Activated naive CD4-positive, alpha-beta T cell treated with Interleukin-2 at 50 U/mL for 16 hours (primary cell): ENCODE measurements around the gene SLC44A3.

ENCODE experiments used
- DNase-seq: peaks from one replicate; pipeline ENCODE4 v3.0.0-alpha.2; 2020

SLC44A3 gene

GRCh38 chr1:94875794-94876193 lies 55.6 kb downstream of the SLC44A3 start:
- no peak for DNase-seq

DNA sequence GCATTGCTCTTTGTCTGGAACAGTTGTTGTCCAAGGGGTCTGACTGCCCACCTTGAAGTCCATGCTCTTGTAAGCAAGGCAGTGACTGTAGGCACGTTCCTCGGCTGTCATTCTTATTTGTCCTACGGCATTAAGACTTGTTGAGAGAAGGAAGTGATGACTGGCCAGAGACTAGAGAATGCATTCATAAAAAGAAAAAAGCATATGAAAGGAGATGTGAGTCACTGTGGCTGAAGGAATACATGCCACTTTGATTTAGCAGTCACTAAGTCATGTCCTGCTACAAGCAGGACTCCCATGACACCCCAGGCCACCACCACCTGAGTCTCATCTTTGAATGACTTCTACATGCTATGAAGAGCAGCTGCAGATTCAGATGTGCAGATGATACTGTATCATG lies 56.2 kb downstream of the SLC44A3 start:
- DNase-seq = no peak

GRCh38 chr1:94878329-94878728 lies 58.2 kb downstream of the SLC44A3 start:
- DNase-seq = no peak

GRCh38 chr1:94883691-94884090 lies 63.5 kb downstream of the SLC44A3 start:
- DNase-seq = no peak

DNA sequence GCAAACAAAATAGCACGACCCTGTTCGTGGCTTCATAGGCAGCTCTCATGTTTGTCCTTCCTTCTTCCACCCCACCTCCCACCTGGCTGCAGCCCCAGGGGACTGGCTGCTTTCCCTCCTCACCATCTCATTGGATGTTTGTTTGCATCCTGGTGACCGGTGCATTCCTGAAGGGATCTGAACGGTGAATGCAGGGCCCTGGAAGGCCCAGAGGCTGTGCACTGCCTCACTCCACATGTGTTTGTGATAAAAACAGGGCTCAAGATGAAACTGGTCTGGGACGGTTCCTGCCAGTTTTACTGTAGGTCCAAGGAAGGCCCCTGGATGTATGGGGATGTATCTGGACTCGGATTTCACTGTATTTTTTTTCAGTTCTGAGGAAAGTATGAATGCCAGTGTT lies 63.9 kb downstream of the SLC44A3 start:
- no peak for DNase-seq

DNA sequence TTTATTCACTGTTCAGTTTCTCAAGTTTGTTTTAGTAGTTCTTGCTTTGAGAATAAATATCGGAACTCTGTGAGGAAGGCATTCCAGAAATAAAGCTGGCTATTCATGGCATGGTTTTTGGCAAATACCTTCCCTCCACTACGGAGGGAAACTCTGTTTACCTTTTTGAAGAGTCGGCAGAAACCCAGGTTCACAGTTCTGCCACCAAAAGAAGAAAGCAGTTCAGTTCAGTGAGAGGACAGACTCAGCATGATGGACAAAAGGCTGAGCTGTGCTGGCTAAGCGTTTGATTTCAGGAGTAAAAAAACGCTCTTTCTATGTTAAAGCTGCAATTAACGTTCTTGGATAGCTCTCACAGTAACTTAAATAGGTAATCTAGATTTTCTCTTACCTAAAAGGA lies 64.3 kb downstream of the SLC44A3 start:
- no peak for DNase-seq

- no peak for DNase-seq
These were observed 66.2 kb downstream of the SLC44A3 start for GRCh38 chr1:94886361-94886760.

DNA sequence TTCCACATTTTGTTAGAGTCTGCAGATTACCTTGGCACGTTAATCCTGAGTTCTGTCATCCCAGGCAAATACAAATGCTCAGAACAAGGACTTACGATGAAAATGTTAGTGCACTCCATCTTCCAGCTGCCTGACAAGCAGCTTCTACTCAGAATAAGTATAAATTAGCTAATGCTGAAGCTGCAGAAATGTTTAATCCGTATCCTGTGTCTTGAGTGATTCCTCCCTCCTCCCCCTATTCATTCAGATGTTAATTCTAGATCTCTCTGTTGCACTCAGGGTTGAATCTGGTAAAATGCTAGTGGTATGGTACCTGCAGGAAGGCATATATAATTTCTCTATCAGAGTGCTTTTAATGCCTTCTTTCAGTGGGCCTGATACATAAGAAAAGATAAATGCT lies 66.9 kb downstream of the SLC44A3 start:
- DNase-seq = no peak

GRCh38 chr1:94887603-94888171 lies 67.5 kb downstream of the SLC44A3 start:
- DNase-seq = no peak

GRCh38 chr1:94888201-94888600 lies 68.0 kb downstream of the SLC44A3 start:
- DNase-seq = no peak

GRCh38 chr1:94892604-94893254 lies 72.6 kb downstream of the SLC44A3 start:
- no peak for DNase-seq

GRCh38 chr1:94894630-94895029 lies 74.5 kb downstream of the SLC44A3 start:
- DNase-seq = no peak

DNA sequence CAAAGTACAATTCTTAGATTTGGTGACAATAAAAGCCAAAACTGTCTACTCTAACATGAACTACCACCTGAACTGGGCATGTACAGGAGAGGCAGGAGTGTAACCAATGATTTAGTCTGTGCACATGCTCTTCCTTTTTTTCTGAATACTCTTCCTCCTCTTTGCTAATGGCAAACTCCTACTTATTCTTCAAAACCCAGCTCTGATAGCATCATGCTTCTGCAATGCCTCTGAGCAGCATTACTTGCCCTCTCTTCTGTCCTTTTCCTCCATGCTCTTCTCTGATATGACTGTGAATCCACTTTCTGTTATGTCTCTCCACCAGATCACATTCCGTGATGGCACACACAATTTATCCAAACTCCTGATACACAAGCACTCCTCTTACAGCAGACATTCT lies 75.4 kb downstream of the SLC44A3 start:
- no peak for DNase-seq

DNA sequence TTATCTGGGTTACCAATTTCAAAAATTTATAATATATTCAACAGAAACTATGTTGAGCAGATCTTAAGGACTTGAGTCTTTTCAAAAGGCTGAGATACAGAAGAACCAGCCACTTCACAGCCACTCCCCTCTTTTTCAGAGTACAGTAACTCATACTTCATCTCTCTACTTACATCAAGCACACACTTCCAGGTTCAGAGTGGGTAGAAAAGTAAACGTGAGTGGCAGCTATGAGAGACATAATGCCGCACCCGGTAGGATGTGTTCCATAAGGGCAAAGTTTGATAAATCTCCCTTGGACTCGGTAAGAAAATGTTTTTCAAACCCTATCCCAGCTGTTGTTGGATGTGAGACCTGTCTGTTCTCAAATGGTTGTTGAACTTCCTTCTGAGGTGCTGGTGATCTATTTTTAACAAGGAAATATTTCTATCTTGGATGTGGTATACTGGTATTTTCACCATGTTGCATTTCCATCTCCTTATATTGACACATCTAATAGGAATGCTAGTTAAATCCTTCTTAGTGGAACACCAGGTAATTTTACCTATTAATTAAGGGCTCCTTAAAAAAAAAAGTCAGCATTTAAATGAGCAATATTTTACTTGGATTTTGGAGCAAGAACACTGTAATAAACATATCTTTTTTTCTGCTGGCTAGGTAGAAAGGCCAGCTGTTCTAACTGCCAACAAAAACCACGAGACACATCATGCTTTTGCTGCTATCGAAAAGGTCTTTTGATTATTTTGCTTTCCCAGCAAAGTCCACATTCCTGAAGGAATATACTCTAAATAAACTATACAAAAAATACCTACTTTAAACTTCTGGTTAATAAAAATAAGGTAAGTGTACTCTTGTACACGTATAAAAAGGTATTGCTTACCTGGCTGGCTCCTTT lies 78.6 kb downstream of the SLC44A3 start:
- DNase-seq = no peak

DNA sequence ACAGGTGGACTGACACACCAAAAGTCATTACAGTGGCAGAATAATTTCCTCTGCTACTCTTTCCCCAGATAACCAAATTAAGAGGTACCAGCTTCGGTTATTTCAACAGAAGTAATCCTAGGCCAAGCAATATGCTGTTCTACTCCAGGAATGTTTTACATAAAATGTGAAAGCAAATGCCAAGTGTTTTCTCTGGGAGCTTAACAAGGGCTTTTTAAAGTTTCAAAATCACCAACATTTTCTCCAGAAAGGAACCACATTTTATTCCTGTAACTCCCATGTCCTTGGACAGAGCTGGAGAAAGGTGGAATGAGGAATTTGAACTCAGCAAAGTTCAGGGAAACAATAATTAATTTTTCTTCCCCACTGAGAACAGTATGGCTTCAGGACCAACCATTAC lies 79.6 kb downstream of the SLC44A3 start:
- DNase-seq = no peak

DNA sequence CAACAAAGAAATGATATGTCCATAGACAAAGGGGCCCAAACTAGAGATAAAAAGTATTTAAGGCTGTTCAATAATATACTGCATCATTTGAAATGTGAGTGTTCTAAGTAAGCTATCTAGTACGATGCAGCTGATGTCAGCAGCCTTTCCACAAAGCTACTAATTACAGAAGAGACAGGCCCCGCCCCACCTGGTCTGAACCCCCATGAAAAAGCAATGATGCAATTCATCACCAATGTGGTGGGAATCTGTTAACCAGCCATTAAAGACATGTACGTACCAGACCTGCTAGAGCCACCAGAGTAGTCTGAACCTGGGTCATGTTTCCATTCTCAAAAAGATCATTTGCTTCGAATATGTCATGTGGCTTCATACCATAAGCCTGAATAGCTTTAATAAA lies 81.7 kb downstream of the SLC44A3 start:
- no peak for DNase-seq

DNA sequence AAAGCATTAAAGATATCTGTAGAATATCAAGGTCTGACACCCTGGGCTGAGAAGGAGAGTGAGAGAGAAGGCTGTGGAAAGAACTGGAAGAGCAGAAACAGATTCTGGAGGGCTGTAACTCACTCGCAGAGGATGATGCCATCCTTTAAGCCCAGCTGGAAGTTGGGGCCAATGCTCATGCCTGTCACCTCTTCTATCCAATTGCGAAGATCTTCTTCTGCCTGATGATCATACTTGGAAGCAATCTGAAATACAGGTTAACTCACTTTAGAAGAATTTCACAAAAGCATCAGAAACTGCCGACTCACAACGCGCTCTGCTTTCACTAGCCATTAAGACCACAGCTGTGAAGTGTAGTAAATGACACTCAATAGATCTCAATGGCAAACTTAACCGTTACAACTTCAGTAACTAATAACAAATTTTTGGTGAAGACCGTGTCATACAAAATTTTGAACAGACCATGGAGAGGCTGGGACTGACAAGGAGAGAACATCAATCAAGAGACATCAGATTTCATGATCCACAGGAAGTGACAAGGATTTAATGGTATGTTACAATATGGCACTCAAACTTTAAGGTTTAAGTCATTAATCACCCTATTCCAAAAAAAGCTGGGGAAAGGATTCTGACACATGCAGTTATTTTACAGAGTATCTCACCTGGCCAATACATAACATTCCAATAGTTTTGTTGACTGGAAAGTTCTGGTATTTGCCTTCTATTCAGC lies 83.3 kb downstream of the SLC44A3 start:
- no peak for DNase-seq

DNA sequence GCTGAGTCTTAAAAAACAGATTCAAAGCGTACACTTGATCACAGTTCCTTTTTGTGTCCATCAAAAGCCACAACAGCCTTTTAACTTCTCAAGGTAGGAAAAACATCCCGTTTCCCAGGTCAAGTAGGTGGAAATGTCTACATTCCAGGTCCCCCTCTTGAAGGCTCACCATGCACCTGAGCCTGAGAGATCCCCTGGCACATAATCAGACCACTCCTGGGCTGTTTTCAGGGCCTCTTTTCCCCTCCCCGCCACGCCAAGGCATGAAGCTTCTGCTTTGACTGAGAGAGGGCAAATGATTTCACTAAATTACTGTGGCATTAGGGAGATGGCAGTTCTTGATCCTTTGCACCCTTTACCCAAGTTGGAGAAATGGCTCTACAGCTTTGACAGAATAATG lies 85.0 kb downstream of the SLC44A3 start:
- DNase-seq = no peak

GRCh38 chr1:94906382-94906781 lies 86.2 kb downstream of the SLC44A3 start:
- no peak for DNase-seq

GRCh38 chr1:94907136-94907535 lies 87.0 kb downstream of the SLC44A3 start:
- no peak for DNase-seq

GRCh38 chr1:94908190-94908589 lies 88.0 kb downstream of the SLC44A3 start:
- DNase-seq = no peak

- DNase-seq = no peak
These were observed 88.8 kb downstream of the SLC44A3 start for GRCh38 chr1:94908965-94909364.

DNA sequence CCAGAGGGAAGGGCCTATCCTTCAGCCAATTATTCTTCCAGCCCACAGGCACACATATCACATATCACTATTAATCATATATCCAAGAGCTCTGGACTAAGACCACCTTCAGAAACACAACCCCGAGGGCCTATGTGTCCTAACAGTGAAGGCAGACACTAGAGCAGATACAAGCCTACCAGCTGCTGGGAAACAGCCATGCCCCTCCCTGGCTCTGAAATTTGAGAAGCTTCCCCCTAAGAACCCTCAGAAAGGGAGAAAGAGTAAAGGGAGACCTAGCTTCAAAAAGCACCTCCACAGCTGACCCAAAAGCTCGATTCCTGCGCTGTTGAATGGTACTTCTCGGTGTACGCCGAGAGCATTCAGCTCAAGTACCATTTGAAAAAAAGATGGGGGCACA lies 89.3 kb downstream of the SLC44A3 start:
- no peak for DNase-seq
